PC-9 (cell line): Measurements from ENCODE around the gene BTG4. TPM values are rescaled to one million over a fixed set of nuclear protein-coding genes. Genes with fewer than 3 reads are reported as not detected.

ENCODE experiments used
- BruUV-seq: library from RNA; stranded (reverse); fragments of 400-500 nt; replicated peaks from 2 replicates; lab custom pipeline; 2021; lab: Mats Ljungman, UMichigan
- CTCF ChIA-PET: fragments of 300-600 bp; sonication (Branson Sonifier 250); formaldehyde crosslinking; loops from one replicate; lab custom pipeline; 2022; ENCODE audit warnings: antibody characterized with exemption; lab: Charles Lee
- POLR2A ChIA-PET: fragments of 300-600 bp; sonication (Branson Sonifier 250); formaldehyde crosslinking; loops from one replicate; lab custom pipeline; 2022; ENCODE audit warnings: antibody characterized with exemption; ENCODE audit not compliant: unreplicated experiment; lab: Charles Lee
- DNase-seq, 2 experiments: peaks; one replicate each; pipeline versions ENCODE4 v3.0.0 to v3.0.0-alpha.2; 2015 to 2022; ENCODE audit warnings: mixed read lengths in 1 of 2
- H2AFZ ChIP-seq: fragments of 200-600 bp; sonication (generic); 2 replicates; pipeline ENCODE4 v1.8.1; 2017; ENCODE audit warnings: antibody characterized with exemption
- H3F3A ChIP-seq: fragments of 200-600 bp; sonication (generic); 2 replicates; pipeline ENCODE4 v1.8.1; 2017; ENCODE audit warnings: antibody characterized with exemption, mild to moderate bottlenecking, low read depth; ENCODE audit not compliant: insufficient read depth
- H3K27ac ChIP-seq: fragments of 200-600 bp; sonication (generic); 2 replicates; pipeline ENCODE4 v1.6.1; 2016; ENCODE audit warnings: mixed run types
- H3K27me3 ChIP-seq: fragments of 200-600 bp; sonication (generic); 2 replicates; pipeline ENCODE4 v1.6.1; 2016; ENCODE audit warnings: low read depth, mixed run types; ENCODE audit not compliant: insufficient read depth
- H3K36me3 ChIP-seq: fragments of 200-600 bp; sonication (generic); 2 replicates; pipeline ENCODE4 v1.6.1; 2016; ENCODE audit warnings: low read depth, mixed run types
- H3K4me1 ChIP-seq: fragments of 200-600 bp; sonication (generic); replicated peaks from 2 replicates; pipeline ENCODE4 v1.6.1; 2016; ENCODE audit warnings: mixed run types; ENCODE audit not compliant: insufficient read depth
- H3K4me2 ChIP-seq: fragments of 200-600 bp; sonication (generic); 2 replicates; pipeline ENCODE4 v1.6.1; 2017; ENCODE audit warnings: mixed run types
- H3K4me3 ChIP-seq: fragments of 200-600 bp; sonication (generic); 2 replicates; pipeline ENCODE4 v1.6.1; 2016; ENCODE audit warnings: mixed run types
- H3K79me2 ChIP-seq: fragments of 200-600 bp; sonication (generic); 2 replicates; pipeline ENCODE4 v1.6.1; 2017; ENCODE audit warnings: low read depth, mixed run types
- H3K9me2 ChIP-seq: fragments of 200-600 bp; sonication (generic); 2 replicates; pipeline ENCODE4 v1.8.1; 2017; ENCODE audit warnings: mild to moderate bottlenecking; ENCODE audit not compliant: insufficient read depth
- H3K9me3 ChIP-seq: fragments of 200-600 bp; sonication (generic); 2 replicates; pipeline ENCODE4 v1.8.1; 2016; ENCODE audit warnings: low read depth; ENCODE audit not compliant: insufficient read depth
- H4K20me1 ChIP-seq: fragments of 200-600 bp; sonication (generic); 2 replicates; pipeline ENCODE4 v1.8.1; 2017; ENCODE audit not compliant: insufficient read depth
- EZH2 ChIP-seq: fragments of 200-600 bp; sonication (generic); IDR thresholded peaks from 2 replicates; pipeline ENCODE4 v1.8.0; 2017; ENCODE audit warnings: antibody characterized with exemption, low read depth
- intact Hi-C: fragments of 100-400 bp; cut with micrococcal nuclease; formaldehyde crosslinking; loops from one replicate; pipeline ENCODE4 v1.10.0; 2022; ENCODE audit not compliant: unreplicated experiment
- total RNA-seq: library from RNA; stranded (reverse); gene quantifications from 2 replicates; pipeline ENCODE4 v1.2.3, GENCODE V29; 2021
- TF ChIP-seq, protein P1 (sequence below): fragments of 200-600 bp; sonication (generic); conservative IDR thresholded peaks from 2 replicates; pipeline ENCODE4 v1.6.1; 2017; ENCODE audit warnings: mixed run types, antibody characterized with exemption, mild to moderate bottlenecking, moderate library complexity

Gene BTG4
- total RNA-seq, 1 experiment from 2014 or later = not detected

DNA sequence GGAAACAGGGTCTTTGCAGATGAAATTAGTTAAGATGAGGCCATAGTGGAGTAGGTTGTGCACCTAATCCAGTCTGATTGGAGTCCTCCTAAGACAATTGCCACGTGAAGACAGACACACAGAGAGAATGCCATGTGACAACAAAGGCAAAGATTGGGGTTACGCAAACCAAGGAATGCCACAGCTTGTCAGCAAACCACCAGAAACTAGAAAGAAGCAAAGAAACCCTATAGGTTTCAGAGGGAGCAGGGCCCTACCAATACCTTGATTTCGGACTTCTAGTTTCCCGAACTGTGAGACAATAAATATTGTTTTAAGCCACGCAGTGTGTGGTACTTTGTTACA is 20.2 kb upstream of the BTG4 start:
- POLR2A ChIA-PET = no interaction called here

GRCh38 chr11:111531687-111532364 is 19.6 kb upstream of the BTG4 start:
- peak; percentile 33 to 72 for DNase-seq
- H4K20me1 ChIP-seq = no peaks in the 10 kb centered on the region
- H3F3A ChIP-seq = no peaks in the 10 kb centered on the region
- no peaks in the 10 kb centered on the region for H3K36me3 ChIP-seq
- no TSS peak for BruUV-seq
- no peaks in the 10 kb centered on the region for H3K79me2 ChIP-seq
- ChIA-PET CTCF (no interaction called here), POLR2A (interaction anchor here (0.6 kb wide), 1 partner anchor 26 kb away, joined by 3 read pairs; no protein-coding TSS in a partner anchor)
- no peak overlapping the region for H2AFZ ChIP-seq
- TF ChIP-seq EZH2 = no peak
- TF ChIP-seq, protein P1, sequence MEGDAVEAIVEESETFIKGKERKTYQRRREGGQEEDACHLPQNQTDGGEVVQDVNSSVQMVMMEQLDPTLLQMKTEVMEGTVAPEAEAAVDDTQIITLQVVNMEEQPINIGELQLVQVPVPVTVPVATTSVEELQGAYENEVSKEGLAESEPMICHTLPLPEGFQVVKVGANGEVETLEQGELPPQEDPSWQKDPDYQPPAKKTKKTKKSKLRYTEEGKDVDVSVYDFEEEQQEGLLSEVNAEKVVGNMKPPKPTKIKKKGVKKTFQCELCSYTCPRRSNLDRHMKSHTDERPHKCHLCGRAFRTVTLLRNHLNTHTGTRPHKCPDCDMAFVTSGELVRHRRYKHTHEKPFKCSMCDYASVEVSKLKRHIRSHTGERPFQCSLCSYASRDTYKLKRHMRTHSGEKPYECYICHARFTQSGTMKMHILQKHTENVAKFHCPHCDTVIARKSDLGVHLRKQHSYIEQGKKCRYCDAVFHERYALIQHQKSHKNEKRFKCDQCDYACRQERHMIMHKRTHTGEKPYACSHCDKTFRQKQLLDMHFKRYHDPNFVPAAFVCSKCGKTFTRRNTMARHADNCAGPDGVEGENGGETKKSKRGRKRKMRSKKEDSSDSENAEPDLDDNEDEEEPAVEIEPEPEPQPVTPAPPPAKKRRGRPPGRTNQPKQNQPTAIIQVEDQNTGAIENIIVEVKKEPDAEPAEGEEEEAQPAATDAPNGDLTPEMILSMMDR = no peak
- H3K27me3 ChIP-seq = no peaks in the 10 kb centered on the region
- H3K4me3 ChIP-seq = no peak overlapping the region
- no peaks in the 10 kb centered on the region for H3K9me2 ChIP-seq
- H3K4me2 ChIP-seq = peak overlapping the region; percentile 27; the same call in 1 of the 2 replicates
- no peaks in the 10 kb centered on the region for H3K9me3 ChIP-seq
- intact Hi-C loops = no loop called here
- no peak overlapping the region; the same call in 1 of the 2 replicates for H3K27ac ChIP-seq
- peaks cover 21% of the 10 kb centered on the region for H3K4me1 ChIP-seq

More for the DNA sequence above, 20.2 kb upstream of the BTG4 start:
- Histone ChIP-seq H3K79me2 (no peaks in the 10 kb centered on the region), H3K9me3 (no peaks in the 10 kb centered on the region), H2AFZ (no peak overlapping the region), H3F3A (no peaks in the 10 kb centered on the region), H3K27ac (no peak overlapping the region), H3K4me3 (no peak overlapping the region), H3K9me2 (no peaks in the 10 kb centered on the region), H4K20me1 (no peaks in the 10 kb centered on the region), H3K27me3 (no peaks in the 10 kb centered on the region), H3K4me1 (peaks cover 16% of the 10 kb centered on the region; the same call in 1 of the 2 replicates), H3K36me3 (no peaks in the 10 kb centered on the region), H3K4me2 (no peak overlapping the region)
- CTCF ChIA-PET = no interaction called here
- intact Hi-C loops = no loop called here
- no TSS peak for BruUV-seq
- TF ChIP-seq EZH2 = no peak
- TF ChIP-seq, protein P1 = no peak
- DNase-seq = no peak

DNA sequence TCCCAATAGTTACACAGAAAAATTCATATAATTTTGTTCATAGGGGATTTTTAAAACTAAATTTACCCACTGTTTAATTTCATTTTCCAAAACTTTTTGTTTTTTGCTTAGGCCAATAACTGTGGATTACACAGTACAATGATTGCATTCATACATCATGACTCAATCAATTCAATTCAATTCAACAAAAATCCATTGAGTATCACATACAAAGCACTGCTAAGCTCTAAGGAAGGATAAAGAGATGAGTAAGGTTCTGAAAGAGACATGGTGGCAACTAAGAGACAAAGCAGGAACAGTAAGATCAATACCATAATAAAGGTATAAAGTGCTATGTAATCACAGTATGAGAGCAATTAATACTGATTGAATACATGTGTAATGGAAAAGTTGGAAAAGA is 18.9 kb upstream of the BTG4 start:
- DNase-seq = no peak
- BruUV-seq = no TSS peak

More for the DNA sequence above, 18.9 kb upstream of the BTG4 start:
- ChIA-PET POLR2A (interaction anchor here (0.6 kb wide), 1 partner anchor 27 kb away, joined by 3 read pairs; no protein-coding TSS in a partner anchor), CTCF (no interaction called here)
- Histone ChIP-seq H3K4me3 (no peak overlapping the region), H3K27ac (no peak overlapping the region; the same call in 1 of the 2 replicates), H3K4me2 (no peak overlapping the region; the same call in 1 of the 2 replicates), H4K20me1 (no peaks in the 10 kb centered on the region), H3K36me3 (no peaks in the 10 kb centered on the region), H3K27me3 (no peaks in the 10 kb centered on the region), H3K79me2 (no peaks in the 10 kb centered on the region), H2AFZ (no peak overlapping the region), H3F3A (no peaks in the 10 kb centered on the region; the same call in 1 of the 2 replicates), H3K9me2 (no peaks in the 10 kb centered on the region), H3K4me1 (peaks cover 28% of the 10 kb centered on the region), H3K9me3 (no peaks in the 10 kb centered on the region)
- intact Hi-C loops = no loop called here
- TF ChIP-seq EZH2 = no peak
- TF ChIP-seq, protein P1 = no peak
